Brain microvascular endothelial cell (primary cell): ENCODE data around the gene NCOA7.

Experiments used
- DNase-seq: peaks from one replicate; pipeline ENCODE4 v3.0.0-alpha.2; 2020
- H3K27ac ChIP-seq: fragments of 250-450 bp; sonication (Bioruptor Pico); 2 replicates; pipeline ENCODE4 v1.5.1; 2020; ENCODE audit warnings: mild to moderate bottlenecking, moderate library complexity
- H3K27me3 ChIP-seq: fragments of 250-450 bp; sonication (Bioruptor Pico); replicated peaks from 2 replicates; pipeline ENCODE4 v1.5.1; 2020; ENCODE audit warnings: mild to moderate bottlenecking
- H3K36me3 ChIP-seq: fragments of 250-450 bp; sonication (Bioruptor Pico); replicated peaks from 2 replicates; pipeline ENCODE4 v1.5.1; 2020; ENCODE audit warnings: mild to moderate bottlenecking
- H3K4me3 ChIP-seq: 2 replicates; pipeline ENCODE4 v1.5.1; 2011; ENCODE audit warnings: low read depth, mild to moderate bottlenecking, control low read depth, low read length, moderate library complexity
- CTCF ChIP-seq: IDR thresholded peaks from 2 replicates; pipeline ENCODE4 v1.5.1; 2011; ENCODE audit warnings: low read depth, mild to moderate bottlenecking, moderate library complexity, low read length, control low read depth, inconsistent platforms; ENCODE audit errors: missing control alignments
- in situ Hi-C: cut with HindIII; loops from 2 replicates; pipeline ENCODE4 v1.10.0; 2017; ENCODE audit warnings: low sequenced_read_pairs, low pct_ligation_motif_present

Gene NCOA7

GRCh38 chr6:125779924-125780539 is 10.7 kb upstream of the NCOA7 start:
- Histone ChIP-seq H3K27me3 (no peaks in the 10 kb centered on the region), H3K27ac (peak overlapping the region; percentile 86), H3K4me3 (peak overlapping the region; percentile 71), H3K36me3 (no peaks in the 10 kb centered on the region)
- in situ Hi-C loops, result loop anchor here (25.0 kb wide), 1 partner anchor 182 kb away; the partner anchor contains the start of gene HINT3
- DNase-seq, result peak; percentile 92
- no peak for TF ChIP-seq CTCF

- peak overlapping the region; percentile 86 for H3K27ac ChIP-seq
- peak overlapping the region; percentile 71 for H3K4me3 ChIP-seq
- no peak for TF ChIP-seq CTCF
- no peaks in the 10 kb centered on the region for H3K27me3 ChIP-seq
- peak; percentile 69 for DNase-seq
- no peaks in the 10 kb centered on the region for H3K36me3 ChIP-seq
- in situ Hi-C loops, result loop anchor here (25.0 kb wide), 1 partner anchor 182 kb away; the partner anchor contains the start of gene HINT3
Measured at GRCh38 chr6:125780540-125781313, 10.0 kb upstream of the NCOA7 start.

- H3K27me3 ChIP-seq, result no peaks in the 10 kb centered on the region
- H3K27ac ChIP-seq, result peak overlapping the region; percentile 86
- DNase-seq, result no peak
- H3K36me3 ChIP-seq, result no peaks in the 10 kb centered on the region
- no peak for TF ChIP-seq CTCF
- in situ Hi-C loops, result loop anchor here (25.0 kb wide), 1 partner anchor 181 kb away; the partner anchor contains the start of gene HINT3
- peak overlapping the region; percentile 71 for H3K4me3 ChIP-seq
Measured at GRCh38 chr6:125781314-125781868, 9.4 kb upstream of the NCOA7 start.

GRCh38 chr6:125784365-125784764 is 6.4 kb upstream of the NCOA7 start:
- peak overlapping the region; percentile 22 for H3K27ac ChIP-seq
- no peak for DNase-seq
- TF ChIP-seq CTCF, result no peak
- H3K27me3 ChIP-seq, result no peaks in the 10 kb centered on the region
- in situ Hi-C loops, result loop anchor here (25.0 kb wide), 1 partner anchor 178 kb away; the partner anchor contains the start of gene HINT3
- H3K36me3 ChIP-seq, result no peaks in the 10 kb centered on the region
- no peak overlapping the region for H3K4me3 ChIP-seq

GRCh38 chr6:125787791-125788190 is 3.0 kb upstream of the NCOA7 start:
- in situ Hi-C loops, result loop anchor here (25.0 kb wide), 1 partner anchor 175 kb away; the partner anchor contains the start of gene HINT3
- TF ChIP-seq CTCF, result peak; percentile 46
- Histone ChIP-seq H3K36me3 (no peaks in the 10 kb centered on the region), H3K27me3 (no peaks in the 10 kb centered on the region), H3K27ac (no peak overlapping the region), H3K4me3 (no peak overlapping the region)
- no peak for DNase-seq
